Placental pericyte (primary cell): ENCODE data around the gene FTL. TPM values are rescaled to one million over a fixed set of nuclear protein-coding genes. Genes with fewer than 3 reads are reported as not detected.

Experiments
- small RNA-seq: library from RNA; depleted of rRNA; stranded (forward); fragments of <200 nt; gene quantifications from one replicate; pipeline ENCODE3, GENCODE V24; 2012; ENCODE audit warnings: low replicate concordance
- total RNA-seq: library from RNA; depleted of rRNA; stranded (reverse); fragments of >200 nt; gene quantifications from 2 replicates; pipeline ENCODE4 v1.2.3, GENCODE V29; 2012

The FTL gene
- 1,638 and 6,371 TPM in 2 replicates for total RNA-seq

GRCh38 chr19:48965040-48965805, at the start of gene FTL:
TSS of gene FTL (plus strand) at chr19:48965309. CDS start at chr19:48965508, 199 bp downstream.

GRCh38 chr19:48933382-48933932, 31.7 kb upstream of the FTL start, which contains the start of gene DHDH:
TSS of gene DHDH (plus strand) at chr19:48933699. CDS start at chr19:48933722, 23 bp downstream.

GRCh38 chr19:48954595-48955307, 10.4 kb upstream of the FTL start, which contains the start of gene BAX:
TSS of gene BAX (plus strand) at chr19:48954875. CDS start at chr19:48954929, 54 bp downstream.

GRCh38 chr19:48993175-48994034, 28.3 kb downstream of the FTL start, which contains the start of the genes GYS1 and RUVBL2:
TSS of gene GYS1 (minus strand) at chr19:48993309. CDS start at chr19:48993112, 197 bp downstream.
TSS of gene RUVBL2 (plus strand) at chr19:48993887. CDS start at chr19:48993912, 25 bp downstream.

Small RNAs within 50 kb of the gene (small RNA-seq; reads per million reads assigned to genes)
- not detected for gene AC026803.1
- gene MIR6798, result 0.20 reads per million

Other genes starting within 250 kb of the FTL start
- gene MAMSTR, start 245.6 kb upstream of the FTL start, total RNA-seq, result under 0.01 and 0.57 TPM in 2 replicates
- 0.66 and 0.72 TPM in 2 replicates for gene RASIP1, start 224.7 kb upstream of the FTL start, total RNA-seq
- not detected in 2 replicates for gene IZUMO1, start 218.4 kb upstream of the FTL start, total RNA-seq
- gene FUT1, start 212.7 kb upstream of the FTL start, total RNA-seq, result under 0.01 TPM in 2 replicates
- gene FGF21, start 209.8 kb upstream of the FTL start, total RNA-seq, result not detected in 2 replicates
- 25.4 and 44.1 TPM in 2 replicates for gene BCAT2, start 154.3 kb upstream of the FTL start, total RNA-seq
- 2.3 and 27.8 TPM in 2 replicates for gene HSD17B14, start 128.8 kb upstream of the FTL start, total RNA-seq
- gene PLEKHA4, start 96.7 kb upstream of the FTL start, total RNA-seq, result 5.4 and 6.3 TPM in 2 replicates
- 66.1 and 221 TPM in 2 replicates for gene PPP1R15A, start 92.9 kb upstream of the FTL start, total RNA-seq
- under 0.01 and 0.22 TPM in 2 replicates for gene TULP2, start 66.6 kb upstream of the FTL start, total RNA-seq
- gene NUCB1, start 65.0 kb upstream of the FTL start, total RNA-seq, result 129 and 755 TPM in 2 replicates
- gene DHDH, start 31.6 kb upstream of the FTL start, total RNA-seq, result 0.44 TPM in 1 of 2 replicates, not detected in the other
- gene BAX, start 10.4 kb upstream of the FTL start, total RNA-seq, result 89.9 and 103 TPM in 2 replicates
- 29.8 and 59.4 TPM in 2 replicates for gene GYS1, start 28.0 kb downstream of the FTL start, total RNA-seq
- 164 and 281 TPM in 2 replicates for gene RUVBL2, start 28.6 kb downstream of the FTL start, total RNA-seq
- not detected in 2 replicates for gene LHB, start 51.8 kb downstream of the FTL start, total RNA-seq
- gene CGB3, start 59.0 kb downstream of the FTL start, total RNA-seq, result not detected in 2 replicates
- not detected in 2 replicates for gene CGB2, start 66.6 kb downstream of the FTL start, total RNA-seq
- gene CGB1, start 71.6 kb downstream of the FTL start, total RNA-seq, result not detected in 2 replicates
- gene CGB5, start 78.5 kb downstream of the FTL start, total RNA-seq, result not detected in 2 replicates
- not detected in 2 replicates for gene CGB8, start 83.8 kb downstream of the FTL start, total RNA-seq
- gene CGB7, start 92.4 kb downstream of the FTL start, total RNA-seq, result 0.14 TPM in 1 of 2 replicates, not detected in the other
- gene NTF4, start 99.5 kb downstream of the FTL start, total RNA-seq, result not detected in 2 replicates
- not detected in 2 replicates for gene KCNA7, start 107.4 kb downstream of the FTL start, total RNA-seq
- 118 and 186 TPM in 2 replicates for gene SNRNP70, start 120.1 kb downstream of the FTL start, total RNA-seq
- gene LIN7B, start 149.1 kb downstream of the FTL start, total RNA-seq, result 3.7 and 5.7 TPM in 2 replicates
- 0.66 and 1.3 TPM in 2 replicates for gene C19orf73, start 153.8 kb downstream of the FTL start, total RNA-seq
- gene PPFIA3, start 154.2 kb downstream of the FTL start, total RNA-seq, result 1.1 and 3.1 TPM in 2 replicates
- not detected in 2 replicates for gene HRC, start 190.1 kb downstream of the FTL start, total RNA-seq
- 8.8 and 15.9 TPM in 2 replicates for gene TRPM4, start 192.5 kb downstream of the FTL start, total RNA-seq